GM18505 (cell line): Measurements from ENCODE around the gene ARHGAP32.

ENCODE experiments used
- ATAC-seq: cut with Tn5 transposase; IDR thresholded peaks from one replicate; pipeline ENCODE4 v1.9.1; 2021; ENCODE audit not compliant: unreplicated experiment
- POLR2A ChIP-seq: IDR thresholded peaks from 4 replicates; pipeline ENCODE4 v1.6.1; 2011; ENCODE audit warnings: borderline replicate concordance; ENCODE audit not compliant: insufficient read depth, insufficient read length; ENCODE audit errors: extremely low read depth

ARHGAP32 gene

GRCh38 chr11:129063118-129063517 lies 129.0 kb downstream of the ARHGAP32 start:
- ATAC-seq: no peak
- no peak for TF ChIP-seq POLR2A

DNA sequence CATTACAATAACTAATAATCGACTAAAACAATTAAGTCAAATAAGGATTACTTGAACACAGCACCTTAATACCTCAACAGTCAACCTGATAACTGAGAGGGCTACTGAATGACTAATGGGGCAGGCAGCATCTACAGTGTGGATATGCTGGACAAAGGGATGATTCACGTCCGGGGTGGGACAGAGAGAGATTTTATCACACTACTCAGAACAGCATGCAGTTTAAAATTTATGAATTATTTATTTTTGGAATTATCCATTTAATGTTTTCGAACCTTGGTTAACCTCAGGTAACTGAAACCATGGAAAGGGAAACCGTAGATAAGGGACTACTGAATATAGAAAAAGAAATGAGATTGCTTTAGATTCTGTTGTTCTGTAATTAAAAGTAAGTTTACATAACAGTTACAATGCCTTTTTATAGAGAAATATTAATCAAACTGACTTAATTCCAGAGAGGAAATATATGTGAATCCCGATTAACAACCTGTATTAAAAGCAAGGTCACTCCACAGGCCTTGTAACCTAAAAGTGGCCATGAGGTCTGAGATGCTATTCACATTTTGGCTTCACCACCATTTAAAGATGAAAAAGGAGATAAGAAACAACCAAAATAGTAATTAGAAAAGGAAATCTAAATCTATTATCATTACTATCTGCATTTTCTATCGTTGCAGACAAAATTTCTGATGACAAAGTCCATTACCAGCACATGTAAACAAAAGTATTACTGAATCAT lies 130.5 kb downstream of the ARHGAP32 start:
- TF ChIP-seq POLR2A: no peak
- ATAC-seq: no peak

DNA sequence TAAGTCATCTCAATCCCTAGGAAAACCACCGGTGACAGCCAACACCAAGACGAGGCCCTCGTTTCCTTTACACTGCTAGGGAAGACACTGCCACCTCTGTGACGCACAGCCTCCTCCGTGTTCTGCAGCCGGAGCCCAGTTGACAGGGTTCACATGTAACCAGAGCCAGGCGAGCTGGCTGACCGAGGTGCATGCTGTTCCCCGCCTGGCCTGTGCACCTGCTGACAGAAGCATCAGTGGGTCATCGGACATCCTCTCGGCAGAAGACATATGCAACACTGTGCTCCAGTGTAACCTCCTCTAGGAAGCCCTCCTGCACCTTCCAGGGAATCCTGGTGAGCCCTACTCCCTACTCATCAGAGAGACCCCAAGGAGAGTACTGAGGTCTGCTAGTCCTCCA lies 135.2 kb downstream of the ARHGAP32 start:
- no peak for TF ChIP-seq POLR2A
- no peak for ATAC-seq

GRCh38 chr11:129055196-129055595 lies 136.9 kb downstream of the ARHGAP32 start:
- no peak for ATAC-seq

GRCh38 chr11:129048911-129049310 lies 143.2 kb downstream of the ARHGAP32 start:
- TF ChIP-seq POLR2A: no peak

More at GRCh38 chr11:129055196-129055595, 136.9 kb downstream of the ARHGAP32 start:
- no peak for TF ChIP-seq POLR2A

GRCh38 chr11:129045150-129045549 lies 147.0 kb downstream of the ARHGAP32 start:
- TF ChIP-seq POLR2A: no peak
- ATAC-seq: no peak

More at GRCh38 chr11:129048911-129049310, 143.2 kb downstream of the ARHGAP32 start:
- ATAC-seq: no peak

DNA sequence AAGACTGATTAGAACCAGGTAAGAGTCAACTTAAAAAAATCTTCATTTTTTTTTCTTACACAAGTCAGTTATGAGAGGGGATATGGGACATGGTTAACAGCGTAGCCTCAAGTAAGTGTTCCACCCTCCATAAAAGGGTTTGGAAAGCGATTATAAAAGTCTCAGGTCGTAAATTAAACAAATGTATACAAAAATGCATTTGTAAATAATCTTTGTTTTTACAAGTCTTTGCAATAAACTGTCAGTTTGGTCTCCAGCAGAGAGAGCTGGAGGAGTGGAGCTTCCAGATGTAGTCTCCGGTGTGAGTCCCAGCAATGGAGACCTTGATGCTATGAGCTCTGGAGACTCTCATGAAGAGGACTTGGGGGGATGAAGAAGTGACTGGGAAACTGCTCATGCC lies 149.6 kb downstream of the ARHGAP32 start:
- ATAC-seq: no peak
- TF ChIP-seq POLR2A: no peak

GRCh38 chr11:129041611-129042018 lies 150.5 kb downstream of the ARHGAP32 start:
- no peak for ATAC-seq
- TF ChIP-seq POLR2A: no peak

- ATAC-seq: no peak
- no peak for TF ChIP-seq POLR2A
Observed at GRCh38 chr11:129040934-129041333, 151.2 kb downstream of the ARHGAP32 start.

DNA sequence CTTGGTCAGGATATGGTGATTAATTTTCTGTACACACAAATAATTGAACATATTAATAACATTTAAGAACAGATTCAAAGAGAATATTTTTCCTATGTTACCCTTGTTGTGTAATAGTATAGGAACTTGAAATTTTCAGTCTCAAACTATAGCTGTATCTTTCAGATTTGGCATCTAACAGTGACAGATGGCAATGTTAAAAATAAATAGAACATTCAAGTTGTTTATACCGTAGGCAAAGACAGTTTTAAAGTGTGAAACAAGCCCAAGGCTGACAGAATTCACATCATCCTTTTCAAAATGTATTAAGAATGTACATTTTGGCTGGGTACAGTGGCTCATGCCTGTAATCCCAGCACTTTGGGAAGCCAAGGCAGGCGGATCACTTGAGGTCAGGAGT lies 156.9 kb downstream of the ARHGAP32 start:
- ATAC-seq: no peak
- TF ChIP-seq POLR2A: no peak

DNA sequence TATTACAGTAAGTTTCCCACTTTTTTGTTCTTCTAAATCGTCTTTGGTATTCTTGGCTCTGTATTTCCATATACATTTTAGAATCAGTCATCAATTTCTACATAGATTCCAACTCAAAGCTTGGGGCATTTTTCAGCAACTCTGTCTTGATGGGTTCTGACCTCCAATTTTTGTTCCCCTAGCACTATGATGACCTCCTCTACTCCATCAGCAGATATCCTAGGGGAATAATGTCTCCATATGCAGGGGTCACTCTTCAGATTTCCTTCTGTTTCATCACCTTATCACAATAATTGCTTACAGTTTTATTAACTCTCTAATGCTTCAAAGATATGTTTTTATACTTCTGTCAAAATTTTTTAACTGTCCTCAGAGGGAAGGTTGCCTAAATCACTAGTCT lies 158.1 kb downstream of the ARHGAP32 start:
- ATAC-seq: no peak
- TF ChIP-seq POLR2A: no peak

DNA sequence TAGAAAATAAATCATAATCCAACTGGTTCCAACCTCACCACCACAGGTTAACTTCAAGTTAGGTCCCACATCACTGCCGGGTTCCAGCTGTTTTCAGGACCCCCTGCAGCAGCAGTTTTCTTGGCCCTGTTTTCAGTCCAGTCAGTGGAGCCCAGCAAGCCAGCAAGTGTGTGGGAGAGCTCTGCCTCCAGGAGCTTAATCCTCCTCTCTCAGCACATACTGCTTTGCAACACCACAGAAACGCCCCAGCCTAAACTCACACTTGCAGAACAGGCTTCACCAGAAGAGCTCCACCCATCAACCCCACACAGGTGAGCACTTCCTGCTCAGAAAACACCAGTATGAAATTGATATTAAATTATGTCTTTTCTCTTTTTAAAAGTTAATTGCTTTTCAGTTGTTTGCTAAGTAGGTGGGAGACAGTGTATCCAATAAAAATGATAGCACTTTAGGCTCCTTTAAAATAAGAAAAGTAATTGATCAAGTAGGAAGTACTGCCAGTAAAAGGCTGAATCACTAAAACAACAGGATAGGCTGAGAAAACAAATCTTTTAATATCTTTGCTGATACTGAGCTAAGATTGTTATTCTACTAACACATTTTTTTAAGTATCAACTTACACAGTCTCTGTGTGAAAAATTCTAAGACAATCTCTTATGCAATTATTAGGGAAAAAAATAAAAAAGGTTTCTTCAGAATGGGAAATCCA lies 168.0 kb downstream of the ARHGAP32 start:
- no peak for TF ChIP-seq POLR2A
- no peak for ATAC-seq

DNA sequence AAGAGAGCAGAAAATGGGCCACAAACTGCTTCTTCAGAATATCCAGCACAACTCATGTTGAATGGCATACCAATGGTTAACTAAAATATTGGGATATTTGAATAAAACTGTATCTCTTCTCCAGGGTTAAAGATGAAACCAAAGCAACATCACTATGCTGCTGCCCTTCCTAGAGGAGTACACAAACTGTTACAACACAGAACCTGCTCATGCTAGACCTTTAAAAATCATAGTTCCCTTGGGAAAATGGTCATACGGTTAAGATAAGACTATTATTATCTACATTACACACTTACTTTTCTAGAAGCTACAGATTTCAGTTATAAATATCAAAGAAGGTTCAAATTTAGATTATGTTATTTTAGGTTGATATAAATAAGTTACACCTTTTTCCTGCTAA lies 170.8 kb downstream of the ARHGAP32 start:
- no peak for ATAC-seq
- TF ChIP-seq POLR2A: no peak

DNA sequence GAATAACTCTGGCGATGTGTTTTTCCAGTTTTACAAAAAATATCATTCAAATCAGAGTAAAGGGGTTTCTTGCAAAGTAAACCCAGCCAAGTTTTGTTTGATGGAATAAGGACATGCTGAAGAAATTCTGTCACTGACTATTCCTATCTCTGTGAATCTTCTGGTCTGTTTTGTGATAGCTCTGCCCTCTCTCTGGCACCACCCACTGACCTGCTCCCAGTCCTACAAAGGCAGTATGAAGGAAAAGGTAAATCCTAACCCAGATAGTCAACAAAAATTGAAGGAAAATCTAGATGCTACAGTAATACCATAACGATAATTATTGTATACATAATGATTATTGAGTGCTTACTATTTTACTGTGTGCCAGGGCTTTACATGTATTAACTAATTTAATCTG lies 173.1 kb downstream of the ARHGAP32 start:
- ATAC-seq: no peak
- no peak for TF ChIP-seq POLR2A
